A673 (cell line): ENCODE results near the gene CSTPP1. TPM values are rescaled to one million over a fixed set of nuclear protein-coding genes. Genes with fewer than 3 reads are reported as not detected.

Experiments
- BruUV-seq: library from RNA; stranded (reverse); fragments of 400-500 nt; replicated peaks from 2 replicates; lab custom pipeline; 2021; lab: Mats Ljungman, UMichigan
- CTCF ChIA-PET: fragments of 300-600 bp; sonication (Branson Sonifier 250); formaldehyde crosslinking; loops from one replicate; lab custom pipeline; 2022; ENCODE audit warnings: antibody characterized with exemption; lab: Charles Lee
- POLR2A ChIA-PET: fragments of 300-600 bp; sonication (Branson Sonifier 250); formaldehyde crosslinking; loops from one replicate; lab custom pipeline; 2022; ENCODE audit warnings: antibody characterized with exemption; ENCODE audit not compliant: low non-redundant PET; lab: Charles Lee
- DNase-seq: peaks from one replicate; pipeline ENCODE4 v3.0.0-alpha.2; 2015; ENCODE audit warnings: low spot score
- H3K27ac ChIP-seq: fragments of 200-600 bp; sonication (generic); 2 replicates; pipeline ENCODE4 v1.5.1; 2016; ENCODE audit warnings: mixed run types, low read depth, mild to moderate bottlenecking, mixed read lengths, antibody characterized with exemption, low read length; ENCODE audit not compliant: poor library complexity, severe bottlenecking
- H3K27me3 ChIP-seq: fragments of 200-600 bp; sonication (generic); replicated peaks from 2 replicates; pipeline ENCODE4 v1.6.1; 2017; ENCODE audit warnings: mixed run types, low read depth, mild to moderate bottlenecking, mixed read lengths, antibody characterized with exemption, low read length; ENCODE audit not compliant: insufficient read depth, poor library complexity
- H3K36me3 ChIP-seq: fragments of 200-600 bp; sonication (generic); 2 replicates; pipeline ENCODE4 v1.6.1; 2016; ENCODE audit warnings: mixed run types, mild to moderate bottlenecking, mixed read lengths, antibody characterized with exemption, low read length; ENCODE audit not compliant: insufficient read depth, poor library complexity, severe bottlenecking
- H3K4me1 ChIP-seq: fragments of 200-600 bp; sonication (generic); 2 replicates; pipeline ENCODE4 v1.6.1; 2017; ENCODE audit warnings: mixed run types, mild to moderate bottlenecking, mixed read lengths, antibody characterized with exemption, low read length; ENCODE audit not compliant: insufficient read depth, poor library complexity, severe bottlenecking
- H3K4me3 ChIP-seq: fragments of 200-600 bp; sonication (generic); 2 replicates; pipeline ENCODE4 v1.5.1; 2016; ENCODE audit warnings: low read depth, mixed run types, mild to moderate bottlenecking, mixed read lengths, low read length; ENCODE audit not compliant: poor library complexity, severe bottlenecking
- H3K9me3 ChIP-seq: fragments of 200-600 bp; sonication (generic); 2 replicates; pipeline ENCODE4 v1.6.1; 2016; ENCODE audit warnings: mixed run types, low read depth, mild to moderate bottlenecking, mixed read lengths, antibody characterized with exemption, low read length; ENCODE audit not compliant: poor library complexity, severe bottlenecking
- EZH2 ChIP-seq: fragments of 200-600 bp; sonication (generic); IDR thresholded peaks from 2 replicates; pipeline ENCODE4 v1.6.1; 2017; ENCODE audit warnings: borderline replicate concordance, low read depth, mild to moderate bottlenecking, mixed read lengths, antibody characterized with exemption, low read length; ENCODE audit not compliant: poor library complexity, severe bottlenecking
- intact Hi-C: fragments of 100-400 bp; cut with micrococcal nuclease; formaldehyde crosslinking; loops from one replicate; pipeline ENCODE4 v1.10.0; 2022; ENCODE audit not compliant: unreplicated experiment
- total RNA-seq: library from RNA; stranded (reverse); gene quantifications from 2 replicates; pipeline ENCODE4 v1.2.3, GENCODE V29; 2021
- TF ChIP-seq, protein P1 (sequence below): fragments of 300-800, 200-600 bp; sonication (generic); conservative IDR thresholded peaks from 2 replicates; pipeline ENCODE4 v1.5.1; 2017; ENCODE audit warnings: low read depth, mild to moderate bottlenecking, antibody characterized with exemption, low read length, moderate library complexity, mixed read lengths

The CSTPP1 gene
- total RNA-seq, 1 experiment from 2014 or later: 79.3 TPM

DNA sequence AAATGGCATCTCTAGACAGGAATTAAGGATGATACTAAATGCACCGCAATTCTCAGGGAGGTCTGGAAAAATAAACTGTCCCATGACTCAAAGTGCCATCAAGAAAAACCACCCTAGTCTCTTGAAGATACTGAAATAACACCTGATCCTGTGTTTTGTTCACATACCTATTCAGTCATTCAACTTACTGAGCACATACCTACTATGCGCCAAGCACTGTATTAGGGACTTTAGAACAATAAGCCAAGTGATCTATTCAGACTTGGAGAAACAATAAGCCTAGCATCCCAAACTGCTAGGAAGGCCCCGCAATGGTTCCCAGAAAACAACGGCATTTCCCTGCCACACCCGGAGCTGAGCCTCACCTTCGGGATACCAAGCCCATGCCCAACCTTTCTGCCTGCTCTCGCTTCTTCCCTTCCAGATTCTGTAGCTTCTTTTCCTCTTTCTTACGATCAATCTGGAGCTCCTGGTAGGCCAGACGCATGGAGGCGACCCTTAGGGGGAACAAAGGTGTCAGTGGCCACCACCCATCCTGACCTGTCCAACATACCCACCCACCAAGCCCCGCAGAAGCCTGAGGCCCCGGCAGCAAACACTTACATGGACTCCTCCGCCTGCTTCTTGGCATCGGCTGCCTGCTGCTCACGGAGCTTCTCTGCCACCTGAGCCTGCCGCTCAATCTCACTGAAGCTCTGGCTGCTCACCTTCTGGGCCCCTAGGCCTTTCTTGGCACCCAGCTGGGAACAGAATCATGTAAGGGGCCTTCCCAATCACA is 234.7 kb downstream of the CSTPP1 start:
- no peak overlapping the region for H3K4me3 ChIP-seq
- peaks cover 11% of the 10 kb centered on the region for H3K4me1 ChIP-seq
- CTCF ChIA-PET: interaction anchor here (0.6 kb wide), 2 partner anchors 26 to 429 kb away, joined by 4 to 13 read pairs; no protein-coding TSS in a partner anchor
- intact Hi-C loops: no loop called here
- no peak for DNase-seq
- POLR2A ChIA-PET: interaction anchor here (0.6 kb wide), 1 partner anchor 207 kb away, joined by 3 read pairs; no protein-coding TSS in a partner anchor
- peaks cover 91% of the 10 kb centered on the region for H3K36me3 ChIP-seq
- BruUV-seq: no TSS peak
- no peak overlapping the region for H3K27ac ChIP-seq
- no peaks in the 10 kb centered on the region for H3K27me3 ChIP-seq
- TF ChIP-seq, protein P1, sequence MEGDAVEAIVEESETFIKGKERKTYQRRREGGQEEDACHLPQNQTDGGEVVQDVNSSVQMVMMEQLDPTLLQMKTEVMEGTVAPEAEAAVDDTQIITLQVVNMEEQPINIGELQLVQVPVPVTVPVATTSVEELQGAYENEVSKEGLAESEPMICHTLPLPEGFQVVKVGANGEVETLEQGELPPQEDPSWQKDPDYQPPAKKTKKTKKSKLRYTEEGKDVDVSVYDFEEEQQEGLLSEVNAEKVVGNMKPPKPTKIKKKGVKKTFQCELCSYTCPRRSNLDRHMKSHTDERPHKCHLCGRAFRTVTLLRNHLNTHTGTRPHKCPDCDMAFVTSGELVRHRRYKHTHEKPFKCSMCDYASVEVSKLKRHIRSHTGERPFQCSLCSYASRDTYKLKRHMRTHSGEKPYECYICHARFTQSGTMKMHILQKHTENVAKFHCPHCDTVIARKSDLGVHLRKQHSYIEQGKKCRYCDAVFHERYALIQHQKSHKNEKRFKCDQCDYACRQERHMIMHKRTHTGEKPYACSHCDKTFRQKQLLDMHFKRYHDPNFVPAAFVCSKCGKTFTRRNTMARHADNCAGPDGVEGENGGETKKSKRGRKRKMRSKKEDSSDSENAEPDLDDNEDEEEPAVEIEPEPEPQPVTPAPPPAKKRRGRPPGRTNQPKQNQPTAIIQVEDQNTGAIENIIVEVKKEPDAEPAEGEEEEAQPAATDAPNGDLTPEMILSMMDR: no peak
- TF ChIP-seq EZH2: no peak
- no peaks in the 10 kb centered on the region for H3K9me3 ChIP-seq

DNA sequence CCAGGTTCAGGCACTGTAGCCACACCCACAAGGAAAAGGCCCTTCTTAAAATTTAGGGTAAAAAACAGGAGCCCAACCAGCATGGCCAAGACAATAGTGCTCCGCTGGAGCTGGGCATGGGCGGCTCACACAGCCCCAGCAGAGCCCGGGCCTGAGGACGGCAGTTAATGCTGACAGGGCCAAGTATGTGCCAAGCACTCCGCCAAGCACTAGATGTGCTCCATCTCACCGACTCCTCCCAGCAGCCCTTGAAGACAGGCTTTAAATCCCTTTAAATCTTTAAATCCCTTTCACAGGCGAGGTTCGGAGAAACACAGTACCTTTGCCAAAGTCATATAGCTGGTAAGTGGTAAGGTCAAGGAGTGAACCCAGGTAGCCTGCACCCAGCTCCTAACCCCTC is 235.3 kb downstream of the CSTPP1 start:
- BruUV-seq: no TSS peak
- ChIA-PET CTCF (interaction anchor here (0.6 kb wide), 2 partner anchors 27 to 430 kb away, joined by 4 to 13 read pairs; no protein-coding TSS in a partner anchor), POLR2A (interaction anchor here (0.6 kb wide), 1 partner anchor 471 kb away, joined by 18 read pairs; no protein-coding TSS in a partner anchor)
- Histone ChIP-seq H3K27ac (no peak overlapping the region), H3K4me1 (peaks cover 11% of the 10 kb centered on the region), H3K27me3 (no peaks in the 10 kb centered on the region), H3K4me3 (no peak overlapping the region), H3K9me3 (no peaks in the 10 kb centered on the region), H3K36me3 (peaks cover 85% of the 10 kb centered on the region)
- DNase-seq: no peak
- intact Hi-C loops: no loop called here
- TF ChIP-seq, protein P1: no peak
- no peak for TF ChIP-seq EZH2

DNA sequence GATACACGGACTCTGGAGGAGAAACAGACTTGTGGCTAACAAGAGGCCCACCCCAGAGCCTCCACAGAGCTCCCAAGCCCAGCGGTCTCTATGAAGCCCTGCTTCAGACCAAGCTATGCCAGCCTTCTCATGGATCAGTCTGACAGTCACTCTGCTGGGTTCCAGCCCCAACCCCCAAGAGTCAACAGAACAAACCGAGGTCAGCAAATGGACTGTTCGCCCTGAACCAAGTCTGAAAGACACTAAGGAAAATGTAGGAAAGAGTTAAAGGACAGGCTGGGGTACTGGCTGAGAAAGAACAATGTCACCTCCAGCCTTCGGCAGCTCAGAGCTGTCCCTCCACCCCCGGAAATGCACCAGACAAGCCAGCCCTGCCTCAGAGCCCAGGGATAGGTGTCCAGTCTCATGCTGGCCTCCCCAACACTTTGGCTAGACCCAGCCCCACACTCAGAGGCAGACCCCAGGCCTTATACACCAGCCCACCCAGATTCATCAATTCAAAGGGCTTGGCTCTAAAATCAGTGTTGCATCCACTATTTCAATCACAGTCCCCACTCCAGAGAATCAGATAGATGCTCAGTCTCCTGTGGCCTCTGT is 236.3 kb downstream of the CSTPP1 start:
- no TSS peak for BruUV-seq
- Histone ChIP-seq H3K27ac (no peak overlapping the region), H3K9me3 (no peaks in the 10 kb centered on the region), H3K4me3 (no peak overlapping the region), H3K4me1 (peaks cover 15% of the 10 kb centered on the region), H3K27me3 (no peaks in the 10 kb centered on the region), H3K36me3 (peaks cover 75% of the 10 kb centered on the region)
- ChIA-PET POLR2A (interaction anchor here (0.5 to 0.6 kb wide), 2 partner anchors 171 to 551 kb away, joined by 4 to 8 read pairs; no protein-coding TSS in a partner anchor), CTCF (interaction anchor here (0.5 kb wide), 1 partner anchor 687 kb away, joined by 6 read pairs; no protein-coding TSS in a partner anchor)
- no peak for DNase-seq
- intact Hi-C loops: no loop called here
- no peak for TF ChIP-seq EZH2
- TF ChIP-seq, protein P1: no peak
